ENCODE measurements around the gene B3GALT5. TPM values are rescaled to one million over a fixed set of nuclear protein-coding genes. Genes with fewer than 3 reads are reported as not detected.

Gene B3GALT5
- total RNA-seq, 1 experiment from 2014 or later, result 0.09 TPM

- H3K9me2 ChIP-seq (ENCODE audit: insufficient read depth), result no peaks in the 10 kb centered on the region
- intact Hi-C loops (cut with micrococcal nuclease; ENCODE audit: unreplicated experiment), result no loop called here
- TF ChIP-seq EZH2 (IDR thresholded peaks at IDR 0.05; ENCODE audit: low read depth), result no peak
- no peak for TF ChIP-seq CTCF (conservative IDR thresholded peaks at IDR 0.05)
- CTCF ChIA-PET, result no interaction called here
- no peak overlapping the region for H3K4me3 ChIP-seq
- H3F3A ChIP-seq (ENCODE audit: insufficient read depth, low read depth), result no peaks in the 10 kb centered on the region
- POLR2A ChIA-PET (ENCODE audit: unreplicated experiment), result no interaction called here
- H3K9me3 ChIP-seq (ENCODE audit: insufficient read depth, low read depth), result no peaks in the 10 kb centered on the region
- H3K79me2 ChIP-seq (ENCODE audit: low read depth), result no peaks in the 10 kb centered on the region
- H3K4me2 ChIP-seq, result no peak overlapping the region
- BruUV-seq (replicated peaks), result no TSS peak
- H3K36me3 ChIP-seq (ENCODE audit: low read depth), result no peaks in the 10 kb centered on the region
- H3K4me1 ChIP-seq (replicated peaks; ENCODE audit: insufficient read depth), result no peaks in the 10 kb centered on the region
- H3K27ac ChIP-seq, result no peak overlapping the region
- no peak for DNase-seq
- H2AFZ ChIP-seq, result no peak overlapping the region
- no peaks in the 10 kb centered on the region for H4K20me1 ChIP-seq (ENCODE audit: insufficient read depth)
- H3K27me3 ChIP-seq (ENCODE audit: insufficient read depth, low read depth), result peaks cover 15% of the 10 kb centered on the region
Measured at GRCh38 chr21:39696196-39696595, 83.5 kb downstream of the B3GALT5 start.

GRCh38 chr21:39696618-39697017 lies 83.9 kb downstream of the B3GALT5 start:
- ChIA-PET CTCF (no interaction called here), POLR2A (ENCODE audit: unreplicated experiment) (no interaction called here)
- H3K9me3 ChIP-seq (ENCODE audit: insufficient read depth, low read depth), result no peaks in the 10 kb centered on the region
- no TSS peak for BruUV-seq (replicated peaks)
- peaks cover 15% of the 10 kb centered on the region for H3K27me3 ChIP-seq (ENCODE audit: insufficient read depth, low read depth)
- TF ChIP-seq EZH2 (IDR thresholded peaks at IDR 0.05; ENCODE audit: low read depth), result no peak
- TF ChIP-seq CTCF (conservative IDR thresholded peaks at IDR 0.05), result no peak
- no peaks in the 10 kb centered on the region for H3F3A ChIP-seq (ENCODE audit: insufficient read depth, low read depth)
- no peaks in the 10 kb centered on the region for H3K36me3 ChIP-seq (ENCODE audit: low read depth)
- H4K20me1 ChIP-seq (ENCODE audit: insufficient read depth), result no peaks in the 10 kb centered on the region
- H3K4me3 ChIP-seq, result no peak overlapping the region
- no peak for DNase-seq
- no peaks in the 10 kb centered on the region for H3K79me2 ChIP-seq (ENCODE audit: low read depth)
- H3K9me2 ChIP-seq (ENCODE audit: insufficient read depth), result no peaks in the 10 kb centered on the region
- H2AFZ ChIP-seq, result no peak overlapping the region
- H3K4me1 ChIP-seq (replicated peaks; ENCODE audit: insufficient read depth), result no peaks in the 10 kb centered on the region
- intact Hi-C loops (cut with micrococcal nuclease; ENCODE audit: unreplicated experiment), result no loop called here
- no peak overlapping the region for H3K27ac ChIP-seq
- no peak overlapping the region for H3K4me2 ChIP-seq

DNA sequence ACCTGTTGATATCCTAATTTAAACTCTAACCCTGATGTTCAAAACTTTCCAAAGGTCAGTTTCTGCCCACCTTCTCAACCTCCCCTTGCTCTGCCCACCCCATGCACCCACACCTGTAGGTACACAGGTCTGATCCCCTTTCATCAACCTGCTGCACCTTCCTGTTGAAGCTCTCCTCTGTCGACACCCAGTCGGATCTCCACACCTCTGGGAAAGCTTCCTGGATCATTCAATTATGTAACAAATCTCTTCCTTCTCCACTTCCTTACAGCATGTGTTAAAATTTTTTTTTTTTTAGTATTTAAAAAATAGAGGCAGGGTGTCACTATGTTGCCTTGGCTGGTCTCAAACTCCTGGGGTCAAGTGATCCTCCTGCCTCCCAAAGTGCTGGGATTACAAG lies 87.6 kb downstream of the B3GALT5 start:
- no peaks in the 10 kb centered on the region for H3K79me2 ChIP-seq (ENCODE audit: low read depth)
- H3K9me3 ChIP-seq (ENCODE audit: insufficient read depth, low read depth), result no peaks in the 10 kb centered on the region
- H3K27me3 ChIP-seq (ENCODE audit: insufficient read depth, low read depth), result peaks cover 13% of the 10 kb centered on the region
- H4K20me1 ChIP-seq (ENCODE audit: insufficient read depth), result no peaks in the 10 kb centered on the region
- H3K4me3 ChIP-seq, result no peak overlapping the region
- POLR2A ChIA-PET (ENCODE audit: unreplicated experiment), result no interaction called here
- intact Hi-C loops (cut with micrococcal nuclease; ENCODE audit: unreplicated experiment), result no loop called here
- no peaks in the 10 kb centered on the region for H3F3A ChIP-seq (ENCODE audit: insufficient read depth, low read depth)
- no peak overlapping the region for H3K27ac ChIP-seq
- H2AFZ ChIP-seq, result no peak overlapping the region
- H3K36me3 ChIP-seq (ENCODE audit: low read depth), result no peaks in the 10 kb centered on the region
- no peak overlapping the region for H3K4me2 ChIP-seq
- H3K9me2 ChIP-seq (ENCODE audit: insufficient read depth), result no peaks in the 10 kb centered on the region
- no TSS peak for BruUV-seq (replicated peaks)
- no peak for DNase-seq
- H3K4me1 ChIP-seq (replicated peaks; ENCODE audit: insufficient read depth), result no peaks in the 10 kb centered on the region
- CTCF ChIA-PET, result no interaction called here
- TF ChIP-seq CTCF (conservative IDR thresholded peaks at IDR 0.05), result no peak
- no peak for TF ChIP-seq EZH2 (IDR thresholded peaks at IDR 0.05; ENCODE audit: low read depth)

All from PC-9 (cell line).